SU-DHL-6 (cell line): ENCODE measurements around the gene CFAP100.

Experiments
- CTCF ChIP-seq: fragments of 200-600 bp; sonication (generic); IDR thresholded peaks from one replicate; pipeline ENCODE4 v1.5.1; 2017; ENCODE audit warnings: antibody characterized with exemption, mild to moderate bottlenecking, low read length, moderate library complexity; ENCODE audit not compliant: insufficient read depth, poor library complexity, severe bottlenecking
- EZH2phosphoT487 ChIP-seq: fragments of 200-600 bp; sonication (generic), shearing (Covaris generic); conservative IDR thresholded peaks from 2 replicates; pipeline ENCODE4 v1.6.1; 2018; ENCODE audit warnings: mild to moderate bottlenecking, antibody characterized with exemption, low read length, moderate library complexity, mixed read lengths

GRCh38 chr3:126468028-126468891 lies 73.6 kb downstream of the CFAP100 start:
- TF ChIP-seq CTCF, result no peak
- no peak for TF ChIP-seq EZH2phosphoT487
